Measurements from ENCODE around the gene RRAD. TPM values are rescaled to one million over a fixed set of nuclear protein-coding genes. Genes with fewer than 3 reads are reported as not detected.

Gene RRAD
- total and polyA plus RNA-seq, 2 donors (not counting 3 experiments of a cell fraction or from before 2014, with no cell fraction given), result 0.22 to 0.48 TPM

- Histone ChIP-seq H3K4me3 (replicated peaks in 1 of 3; ENCODE audit: insufficient read depth in 1 of 3, low read depth in 1 of 3, low read length in 3 of 3) (no peak overlapping the region), H3K9me3 (replicated peaks; ENCODE audit: control insufficient read depth, insufficient read depth, low read length) (no peaks in the 10 kb centered on the region), H4K20me1 (replicated peaks; ENCODE audit: control insufficient read depth, extremely low read depth, insufficient read depth, low read length) (no peaks in the 10 kb centered on the region), H2AFZ (ENCODE audit: low read depth, low read length) (no peak overlapping the region), H3K9me1 (replicated peaks; ENCODE audit: control insufficient read depth, extremely low read depth, insufficient read depth, low read length) (no peaks in the 10 kb centered on the region), H3K27ac (ENCODE audit: insufficient read depth, low read depth, low read length) (no peak overlapping the region), H3K4me1 (ENCODE audit: control insufficient read depth, extremely low read depth, insufficient read depth, low read length) (peaks cover 8% of the 10 kb centered on the region), H3K27me3 (ENCODE audit: control insufficient read depth in 2 of 2, insufficient read depth in 2 of 2, low read length in 2 of 2) (no peaks in the 10 kb centered on the region), H3K79me2 (ENCODE audit: control insufficient read depth, insufficient read depth, low read length) (no peaks in the 10 kb centered on the region), H3K36me3 (ENCODE audit: control insufficient read depth in 2 of 2, extremely low read depth in 1 of 2, insufficient read depth in 2 of 2, low read length in 2 of 2) (no peaks in the 10 kb centered on the region), H3K4me2 (ENCODE audit: insufficient read depth, low read length) (no peak overlapping the region), H3K9ac (replicated peaks; ENCODE audit: extremely low read depth, insufficient read depth, low read length) (no peak overlapping the region)
- dilution Hi-C loops (cut with MboI; ENCODE audit: extremely low pct_ligation_motif_present, low sequenced_read_pairs), result no loop called here
- no peak for TF ChIP-seq POLR2AphosphoS5 (IDR thresholded peaks at IDR 0.05; ENCODE audit: insufficient read depth, low read depth, low read length)
- TF ChIP-seq POLR2A (IDR thresholded peaks at IDR 0.05; ENCODE audit: low read depth, low read length), result no peak
- no peak for TF ChIP-seq FOS (IDR thresholded peaks at IDR 0.05; ENCODE audit: borderline replicate concordance, insufficient read depth, low read length)
- TF ChIP-seq, protein P1, sequence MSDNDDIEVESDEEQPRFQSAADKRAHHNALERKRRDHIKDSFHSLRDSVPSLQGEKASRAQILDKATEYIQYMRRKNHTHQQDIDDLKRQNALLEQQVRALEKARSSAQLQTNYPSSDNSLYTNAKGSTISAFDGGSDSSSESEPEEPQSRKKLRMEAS (IDR thresholded peaks at IDR 0.05; ENCODE audit: insufficient read depth, insufficient read length), result no peak
- no peak for FAIRE-seq
- ChIA-PET POLR2A (no interaction called here), CTCF (interaction anchor here (1.4 kb wide), 2 partner anchors 9 to 254 kb away, joined by 4 to 7 read pairs; no protein-coding TSS in a partner anchor)
- intact Hi-C loops (cut with micrococcal nuclease), result no loop called here
- BruUV-seq (replicated peaks), result no TSS peak
- no peak for DNase-seq (ENCODE audit: low read depth, low spot score)
Observed at GRCh38 chr16:66900721-66901441, 24.5 kb downstream of the RRAD start.

DNA sequence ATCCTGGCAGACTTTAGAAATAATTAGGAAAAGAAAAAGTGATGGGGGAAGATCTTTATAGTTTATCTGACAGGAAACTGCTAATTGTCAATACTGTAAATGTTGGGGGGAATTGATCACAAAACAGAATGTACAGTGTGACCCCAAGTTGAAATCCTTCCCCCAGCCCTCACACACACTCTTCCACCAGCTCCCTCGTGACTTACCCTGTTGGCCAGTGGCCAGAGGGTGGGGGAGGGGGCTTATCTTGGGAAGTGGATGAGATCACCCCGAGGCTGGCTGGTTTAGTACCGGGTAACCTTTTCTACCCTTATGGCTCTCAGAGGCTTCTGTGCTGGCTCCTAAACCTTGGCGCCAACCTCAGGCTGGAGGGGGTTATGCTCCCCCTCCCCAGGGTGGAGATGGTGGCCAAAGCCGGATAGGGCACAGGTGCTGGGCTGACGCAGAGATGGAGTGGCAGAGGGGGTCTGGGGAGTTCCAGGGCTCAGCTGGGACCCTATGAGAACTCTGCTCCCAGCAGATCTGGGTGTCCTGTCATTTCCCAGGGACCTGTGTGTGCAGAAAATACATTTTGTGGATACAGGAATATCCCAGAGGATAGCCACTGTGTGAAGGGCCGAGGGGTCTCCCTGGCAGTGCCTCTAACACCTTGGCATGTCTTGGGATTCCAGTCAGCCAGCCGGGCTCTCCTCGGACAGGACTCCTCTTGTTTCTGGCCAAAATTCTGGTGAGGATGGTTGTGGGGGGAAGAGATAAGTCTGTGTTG lies 25.2 kb downstream of the RRAD start:
- H3K9ac ChIP-seq (replicated peaks; ENCODE audit: extremely low read depth, insufficient read depth, low read length), result peak overlapping the region; percentile 18
- ChIA-PET POLR2A (no interaction called here), CTCF (interaction anchor here (1.4 kb wide), 2 partner anchors 10 to 255 kb away, joined by 4 to 7 read pairs; no protein-coding TSS in a partner anchor)
- FAIRE-seq (peak; percentile 78), DNase-seq (ENCODE audit: low read depth, low spot score) (peak; percentile 74)
- H3K4me1 ChIP-seq (ENCODE audit: control insufficient read depth, extremely low read depth, insufficient read depth, low read length), result peaks cover 8% of the 10 kb centered on the region
- intact Hi-C loops (cut with micrococcal nuclease), result loop anchor here (10.0 kb wide), 1 partner anchor 1955 kb away; no protein-coding TSS in a partner anchor
- no peaks in the 10 kb centered on the region for H3K36me3 ChIP-seq (ENCODE audit: control insufficient read depth in 2 of 2, extremely low read depth in 1 of 2, insufficient read depth in 2 of 2, low read length in 2 of 2)
- no peaks in the 10 kb centered on the region for H3K9me3 ChIP-seq (replicated peaks; ENCODE audit: control insufficient read depth, insufficient read depth, low read length)
- no peaks in the 10 kb centered on the region for H3K9me1 ChIP-seq (replicated peaks; ENCODE audit: control insufficient read depth, extremely low read depth, insufficient read depth, low read length)
- no peaks in the 10 kb centered on the region for H3K79me2 ChIP-seq (ENCODE audit: control insufficient read depth, insufficient read depth, low read length)
- H3K4me3 ChIP-seq (replicated peaks in 1 of 3; ENCODE audit: insufficient read depth in 1 of 3, low read depth in 1 of 3, low read length in 3 of 3), result no peak overlapping the region
- TF ChIP-seq POLR2A (IDR thresholded peaks at IDR 0.05; ENCODE audit: low read depth, low read length) (no peak), JUN (IDR thresholded peaks at IDR 0.05; ENCODE audit: borderline replicate concordance, insufficient read depth, insufficient read length, low read depth) (no peak), POLR2AphosphoS5 (IDR thresholded peaks at IDR 0.05; ENCODE audit: insufficient read depth, low read depth, low read length) (peak; percentile 26), GATA2 (IDR thresholded peaks at IDR 0.05; ENCODE audit: insufficient read depth, insufficient read length, low read depth, low read length) (peak; percentile 52)
- H4K20me1 ChIP-seq (replicated peaks; ENCODE audit: control insufficient read depth, extremely low read depth, insufficient read depth, low read length), result no peaks in the 10 kb centered on the region
- no peaks in the 10 kb centered on the region for H3K27me3 ChIP-seq (ENCODE audit: control insufficient read depth in 2 of 2, insufficient read depth in 2 of 2, low read length in 2 of 2)
- H3K27ac ChIP-seq (ENCODE audit: insufficient read depth, low read depth, low read length), result no peak overlapping the region
- dilution Hi-C loops (cut with MboI; ENCODE audit: extremely low pct_ligation_motif_present, low sequenced_read_pairs), result no loop called here
- BruUV-seq (replicated peaks), result no TSS peak
- no peak overlapping the region for H2AFZ ChIP-seq (ENCODE audit: low read depth, low read length)
- no peak overlapping the region for H3K4me2 ChIP-seq (ENCODE audit: insufficient read depth, low read length)
